Inflammatory macrophage (primary cell): ENCODE measurements around the gene FEV.
"Not testable (repeated sequence)": the region's sequence is repeated elsewhere in the genome, so short reads cannot be mapped to it uniquely, and the experiment has no call there.

Experiments
- DNase-seq, 2 donors: peaks; one replicate each; pipeline ENCODE4 v3.0.0-alpha.2; 2020 to 2022

The FEV gene

DNA sequence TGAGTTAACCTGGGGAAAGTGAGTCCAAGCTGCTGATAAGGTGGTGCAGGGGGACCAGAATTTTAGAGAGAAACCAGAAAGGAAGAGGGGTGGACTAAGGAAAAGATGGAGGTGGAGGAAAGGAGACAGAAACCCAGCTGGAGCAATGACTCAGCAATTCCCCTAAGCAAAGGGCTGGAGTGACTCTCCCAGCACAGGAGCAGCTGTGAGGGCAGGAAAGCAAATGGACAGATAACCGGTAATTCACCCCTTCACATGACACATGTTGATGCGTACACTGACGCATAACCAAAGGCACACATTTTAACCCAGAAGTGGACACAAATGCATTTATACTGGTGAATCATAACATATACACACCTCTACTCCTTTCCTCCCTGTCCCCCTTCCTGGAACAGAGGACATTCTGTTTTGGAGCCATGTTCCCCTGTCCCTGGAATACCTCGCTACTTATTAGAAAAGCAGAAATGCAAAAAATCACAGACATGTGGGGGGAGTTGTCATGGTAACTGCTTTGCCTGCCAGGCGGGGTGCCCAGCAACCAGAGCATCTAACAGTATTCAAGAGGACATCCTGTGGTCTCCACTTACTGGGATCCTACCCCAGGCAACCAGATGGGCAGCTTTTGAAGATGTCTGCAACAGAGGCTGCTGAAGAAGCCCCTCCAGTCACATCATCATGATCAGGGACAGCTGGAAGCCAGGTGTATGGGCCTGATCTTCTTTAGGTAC is 20.8 kb downstream of the FEV start:
- DNase-seq, result no peak

- no peak for DNase-seq
Measured at GRCh38 chr2:218963601-218964000, 21.4 kb downstream of the FEV start.

GRCh38 chr2:218962859-218963492 is 22.0 kb downstream of the FEV start:
- peak; percentile 4 to 23 for DNase-seq

DNA sequence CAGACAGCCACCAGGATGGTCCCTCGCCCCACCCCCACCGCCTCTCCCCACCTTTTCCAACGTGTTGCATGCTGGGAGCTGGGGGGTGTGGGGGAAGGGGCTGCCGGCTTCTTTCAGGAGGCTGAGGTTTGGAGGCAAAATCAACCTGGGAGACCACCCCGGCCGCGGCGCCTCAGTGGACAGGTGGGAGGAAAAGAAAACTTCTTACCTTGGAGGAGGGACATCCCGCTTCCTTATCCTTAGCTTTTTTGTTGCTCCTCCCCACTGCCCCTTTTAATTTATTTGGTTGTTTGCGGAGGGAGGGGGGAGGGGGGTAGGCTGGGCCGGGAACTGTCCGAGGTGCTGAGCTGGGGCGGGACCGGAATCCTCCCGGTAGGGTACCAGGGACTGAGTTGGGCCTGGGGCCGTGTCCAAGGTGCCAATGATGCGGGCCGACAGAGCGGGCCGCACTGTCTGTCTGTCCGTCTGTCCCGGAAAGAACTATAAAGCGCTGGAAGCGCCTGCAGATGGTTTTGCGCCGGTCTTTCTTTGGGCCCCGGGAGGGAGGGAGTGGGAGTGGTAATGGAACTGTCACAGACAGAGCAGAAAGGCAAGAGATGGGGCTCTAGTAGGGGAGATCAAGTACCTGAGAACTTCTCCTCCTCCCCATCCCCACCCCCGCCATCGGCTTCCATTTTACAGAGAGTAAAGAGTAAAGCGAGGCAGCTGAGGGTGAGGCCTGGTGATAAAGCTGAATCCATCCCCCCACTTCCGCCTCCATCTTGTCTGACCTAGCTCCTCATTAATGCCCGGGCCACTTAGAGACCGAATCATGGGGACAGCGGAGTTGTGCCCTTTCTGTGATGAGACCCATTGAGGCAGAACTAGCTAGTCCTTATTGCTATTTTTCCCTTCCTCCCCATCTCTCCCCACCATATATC is 23.1 kb downstream of the FEV start:
- no peak for DNase-seq

DNA sequence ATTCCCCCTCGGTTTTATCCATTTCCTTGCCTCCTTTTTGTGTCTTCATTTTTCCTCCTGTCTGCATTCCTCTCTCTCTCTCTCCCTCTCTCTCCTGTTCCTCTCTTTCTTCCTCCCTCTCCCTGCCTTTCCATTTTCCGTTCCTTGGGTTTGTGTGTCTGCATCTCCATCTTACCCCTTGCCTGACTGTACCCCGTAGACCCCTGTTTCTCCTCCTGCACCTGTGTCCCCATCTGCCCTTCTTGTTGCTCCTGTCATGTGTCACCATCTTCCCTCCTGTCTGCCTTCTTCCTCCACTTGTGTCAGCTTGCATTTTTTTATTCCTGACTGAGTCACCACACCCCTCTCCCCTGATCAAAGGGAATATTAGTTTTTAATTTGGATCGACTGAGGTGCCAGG is 23.8 kb downstream of the FEV start:
- DNase-seq, result no peak

DNA sequence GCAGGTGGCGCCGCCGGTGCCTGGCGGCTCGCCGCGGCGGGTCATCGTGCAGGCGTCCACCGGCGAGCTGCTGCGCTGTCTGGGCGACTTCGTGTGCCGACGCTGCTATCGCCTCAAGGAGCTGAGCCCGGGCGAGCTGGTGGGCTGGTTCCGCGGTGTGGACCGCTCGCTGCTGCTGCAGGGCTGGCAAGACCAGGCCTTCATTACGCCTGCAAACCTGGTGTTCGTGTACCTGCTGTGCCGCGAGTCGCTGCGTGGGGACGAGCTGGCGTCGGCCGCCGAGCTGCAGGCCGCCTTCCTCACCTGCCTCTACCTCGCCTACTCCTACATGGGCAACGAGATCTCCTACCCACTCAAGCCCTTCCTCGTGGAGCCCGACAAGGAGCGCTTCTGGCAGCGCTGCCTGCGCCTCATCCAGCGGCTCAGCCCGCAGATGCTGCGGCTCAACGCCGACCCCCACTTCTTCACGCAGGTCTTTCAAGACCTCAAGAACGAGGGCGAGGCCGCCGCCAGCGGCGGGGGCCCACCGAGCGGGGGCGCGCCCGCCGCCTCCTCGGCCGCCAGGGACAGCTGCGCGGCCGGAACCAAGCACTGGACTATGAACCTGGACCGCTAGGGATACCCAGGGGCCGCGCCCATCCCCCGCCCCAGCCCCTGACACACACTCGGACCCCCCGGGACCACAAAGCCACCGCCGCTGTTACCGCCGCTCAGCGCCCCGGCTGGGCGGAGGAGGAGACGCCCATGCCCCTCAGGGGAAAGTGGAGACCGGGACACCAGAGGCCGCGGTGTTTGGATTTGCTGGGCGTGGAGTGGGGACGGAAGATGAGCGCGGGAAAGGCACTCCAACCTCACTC is 24.4 kb downstream of the FEV start:
- no peak for DNase-seq

GRCh38 chr2:218959761-218960308 is 25.1 kb downstream of the FEV start:
- no peak for DNase-seq

- DNase-seq, result peak; percentile 55 to 59
Measured at GRCh38 chr2:218959141-218959731, 25.7 kb downstream of the FEV start, which contains the start of gene CDK5R2. TSS of gene CDK5R2 (plus strand) at chr2:218959666. CDS start at chr2:218959821, 155 bp downstream.

GRCh38 chr2:218958276-218958675 is 26.7 kb downstream of the FEV start:
- no peak for DNase-seq

DNA sequence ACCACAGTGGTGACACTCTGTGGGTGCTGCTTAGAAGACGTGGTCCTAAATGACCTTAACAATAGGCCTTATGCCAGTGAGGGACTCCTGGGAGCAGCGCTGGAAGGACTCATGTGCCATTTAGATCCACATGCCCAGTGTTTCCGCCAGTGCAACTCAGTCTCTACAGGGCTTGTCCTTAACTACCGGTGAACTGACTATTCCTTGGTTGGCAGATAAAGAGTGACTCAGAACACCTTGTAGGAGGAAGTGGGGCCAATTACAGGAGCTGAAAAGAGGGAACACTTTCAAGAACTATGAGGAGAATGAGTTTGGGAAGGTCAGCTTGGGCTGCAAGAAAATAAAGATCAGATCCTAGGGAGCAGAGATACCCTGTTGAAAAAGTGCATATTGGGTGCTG is 27.3 kb downstream of the FEV start:
- no peak for DNase-seq

DNA sequence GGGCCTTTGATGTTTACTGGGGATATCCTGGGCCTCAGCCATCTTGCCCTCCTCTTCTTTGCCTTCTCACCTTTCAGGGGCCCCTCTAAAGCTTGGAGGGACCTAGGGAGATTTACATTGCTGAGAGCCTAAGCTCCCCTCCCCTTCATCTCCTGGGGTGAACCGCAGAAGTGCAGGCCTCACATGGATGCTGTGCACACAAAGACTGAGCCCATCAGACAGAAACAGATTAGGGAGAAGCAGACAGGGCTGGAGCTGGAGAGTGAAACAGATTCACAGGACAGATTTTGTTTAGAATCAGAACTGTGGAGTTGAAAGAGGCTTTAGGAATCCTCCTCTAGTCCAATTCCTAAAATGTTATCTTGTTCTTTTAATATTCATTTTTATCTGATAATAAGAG is 28.9 kb downstream of the FEV start:
- no peak for DNase-seq

GRCh38 chr2:218954541-218955300 is 30.3 kb downstream of the FEV start:
- no peak for DNase-seq

GRCh38 chr2:218953366-218953954 is 31.5 kb downstream of the FEV start:
- DNase-seq, result no peak

DNA sequence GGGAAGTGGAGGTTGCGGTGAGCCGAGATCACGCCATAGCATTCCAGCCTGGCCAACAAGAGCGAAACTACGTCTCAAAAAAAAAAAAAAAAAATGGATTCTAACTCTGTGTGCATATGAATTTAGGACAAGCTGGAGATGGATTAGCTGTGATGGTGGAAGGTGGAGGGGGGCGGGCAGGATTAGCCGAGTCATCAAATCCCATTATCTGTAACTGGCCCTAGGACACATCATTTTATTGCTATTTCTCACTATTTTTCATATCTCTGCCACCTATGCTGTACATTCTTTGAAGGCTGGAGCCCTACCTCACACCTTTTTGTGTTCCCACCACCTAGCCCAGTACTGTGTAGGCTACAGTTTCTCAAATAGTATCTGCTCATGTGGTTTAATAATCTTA is 32.8 kb downstream of the FEV start:
- DNase-seq, result no peak

- no peak for DNase-seq
Measured at GRCh38 chr2:218946621-218947020, 38.4 kb downstream of the FEV start.

DNA sequence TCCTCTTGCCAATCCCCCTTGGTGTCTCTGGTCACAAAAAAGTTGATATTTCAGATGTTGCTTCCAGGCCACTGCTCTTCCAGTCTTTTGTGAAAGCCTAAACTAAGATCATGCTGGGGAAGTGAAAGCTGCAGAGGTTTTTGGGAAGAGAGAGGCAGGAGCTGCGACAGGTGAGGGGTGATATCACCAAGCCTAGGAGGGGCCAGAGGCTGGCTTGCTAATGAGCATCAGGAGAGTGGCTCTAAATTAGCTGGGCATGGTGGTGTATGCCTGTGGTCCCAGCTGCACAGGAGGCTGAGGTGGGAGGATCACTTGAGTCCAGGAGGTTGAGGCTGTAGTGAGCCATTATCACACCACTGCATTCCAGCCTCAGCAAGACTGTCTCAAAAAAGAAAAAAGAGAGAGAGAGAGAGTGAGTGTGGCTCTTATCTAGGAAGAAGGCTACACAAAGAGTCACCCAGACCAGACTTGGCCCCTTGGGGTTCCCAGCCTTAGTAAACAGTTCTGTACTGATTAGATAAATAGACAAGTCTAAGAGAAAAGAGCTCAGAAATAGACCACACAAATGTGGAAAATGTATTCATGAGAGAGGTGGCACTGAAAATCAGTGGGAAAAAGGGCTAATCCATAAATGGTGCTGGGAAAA is 40.1 kb downstream of the FEV start:
- DNase-seq, result no peak

DNA sequence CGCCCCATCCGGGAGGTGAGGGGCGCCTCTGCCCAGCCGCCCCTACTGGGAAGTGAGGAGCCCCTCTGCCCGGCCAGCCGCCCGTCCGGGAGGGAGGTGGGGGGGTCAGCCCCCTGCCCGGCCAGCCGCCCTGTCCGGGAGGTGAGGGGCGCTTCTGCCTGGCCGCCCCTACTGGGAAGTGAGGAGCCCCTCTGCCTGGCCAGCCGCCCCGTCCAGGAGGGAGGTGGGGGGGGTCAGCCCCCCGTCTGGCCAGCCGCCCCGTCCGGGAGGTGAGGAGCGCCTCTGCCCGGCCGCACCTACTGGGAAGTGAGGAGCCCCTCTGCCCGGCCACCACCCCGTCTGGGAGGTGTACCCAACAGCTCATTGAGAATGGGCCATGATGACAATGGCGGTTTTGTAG is 53.2 kb downstream of the FEV start:
- not testable (repeated sequence) for DNase-seq
